K562 (cell line): ENCODE data around the gene H2BK1. TPM values are rescaled to one million over a fixed set of nuclear protein-coding genes. Genes with fewer than 3 reads are reported as not detected.

Source experiments
- ATF6 ChIP-seq: sonication (generic); formaldehyde crosslinking; IDR thresholded peaks from 2 replicates; pipeline ENCODE4 v1.4.0; 2020; ENCODE audit warnings: mild to moderate bottlenecking, missing genetic modification reagents
- BDP1 ChIP-seq: IDR thresholded peaks from 3 replicates; pipeline ENCODE4 v1.6.1; 2011; ENCODE audit not compliant: insufficient read length, insufficient read depth
- ELF2 ChIP-seq: fragments of 250-450 bp; sonication (Bioruptor Pico); IDR thresholded peaks from 2 replicates; pipeline ENCODE4 v1.5.0; 2021; ENCODE audit warnings: mild to moderate bottlenecking
- FOXA1 ChIP-seq: fragments of 450-650 bp; IDR thresholded peaks from 2 replicates; pipeline ENCODE4 v1.6.1; 2016; ENCODE audit warnings: mild to moderate bottlenecking, borderline replicate concordance
- HOMEZ ChIP-seq: fragments of 250-450 bp; sonication (Bioruptor Pico); IDR thresholded peaks from 2 replicates; pipeline ENCODE4 v1.4.0; 2020; ENCODE audit warnings: mild to moderate bottlenecking, moderate library complexity
- MAFK ChIP-seq: IDR thresholded peaks from 2 replicates; pipeline ENCODE4 v1.6.1; 2011; ENCODE audit warnings: low read length, improper control_type of control experiment
- MCM3 ChIP-seq: fragments of 450-650 bp; IDR thresholded peaks from 2 replicates; pipeline ENCODE4 v1.6.1; 2016
- MEIS2 ChIP-seq: fragments of 450-650 bp; IDR thresholded peaks from 2 replicates; pipeline ENCODE4 v1.6.1; 2014; ENCODE audit warnings: mild to moderate bottlenecking; ENCODE audit not compliant: partially characterized antibody
- MTF1 ChIP-seq: fragments of 250-450 bp; sonication (Bioruptor Pico); IDR thresholded peaks from 2 replicates; pipeline ENCODE4 v1.9.0; 2021; ENCODE audit warnings: moderate library complexity, mild to moderate bottlenecking, inconsistent platforms, borderline replicate concordance
- RREB1 ChIP-seq: fragments of 250-450 bp; sonication (Bioruptor Pico); IDR thresholded peaks from 2 replicates; pipeline ENCODE4 v1.4.0; 2020
- SLC30A9 ChIP-seq: fragments of 250-450 bp; sonication (Bioruptor Pico); IDR thresholded peaks from 2 replicates; pipeline ENCODE4 v1.8.0; 2022; ENCODE audit warnings: mild to moderate bottlenecking, moderate library complexity
- SP2 ChIP-seq: IDR thresholded peaks from 2 replicates; pipeline ENCODE4 v1.6.1; 2011; ENCODE audit warnings: mild to moderate bottlenecking, low read depth, low read length, moderate library complexity; ENCODE audit not compliant: poor library complexity, severe bottlenecking; ENCODE audit errors: extremely low read depth
- TBP ChIP-seq: optimal IDR thresholded peaks from 2 replicates; pipeline ENCODE3; 2011; ENCODE audit warnings: low read depth, low read length, improper control_type of control experiment
- U2AF1 ChIP-seq: fragments of 200-400 bp; formaldehyde crosslinking; optimal IDR thresholded peaks from 2 replicates; pipeline ENCODE3; 2017; ENCODE audit warnings: mild to moderate bottlenecking, low read depth, low read length, moderate library complexity
- ZNF174 ChIP-seq: fragments of 250-450 bp; sonication (Bioruptor Pico); IDR thresholded peaks from 2 replicates; pipeline ENCODE4 v1.4.0; 2020; ENCODE audit warnings: mild to moderate bottlenecking
- ZNF24 ChIP-seq: fragments of 450-650 bp; IDR thresholded peaks from 2 replicates; pipeline ENCODE4 v1.6.1; 2016
- ZNF740 ChIP-seq, 3 experiments: fragments of 200-800 bp in 1 of 3; sonication (Bioruptor generic) in 1 of 3; sonication (generic) in 1 of 3; formaldehyde crosslinking in 1 of 3; IDR thresholded peaks; 2 replicates each; pipeline versions ENCODE4 v1.6.1 to v1.8.0; 2016 to 2022; ENCODE audit warnings: mild to moderate bottlenecking in 2 of 3, missing compliant biosample characterization in 2 of 3, missing genetic modification characterization in 2 of 3, missing genetic modification reagents in 1 of 3
- polyA plus RNA-seq, 8 experiments: library from polyadenylated mRNA; depleted of rRNA in 4 of 8; stranded (reverse) in 5 of 8; unstranded in 3 of 8; fragments of >200 nt; fragmentation: Nextera tagmentation in 2 of 8; fragmentation: Illumina TruSeq in 1 of 8; extraction: Ambion mirVana in 2 of 8; extraction: Trizol in 1 of 8; gene quantifications; 2 replicates each; pipeline versions ENCODE4 v1.2.1 to v1.2.3, GENCODE V29; 2011 to 2014; ENCODE audit warnings: inconsistent platforms in 1 of 8, missing spikeins in 1 of 8
- total RNA-seq, 7 experiments: library from RNA; depleted of rRNA in 6 of 7; stranded (reverse); fragments of >200 nt in 6 of 7; fragmentation: Illumina TruSeq in 2 of 7; extraction: Trizol in 2 of 7; gene quantifications; 2 replicates each; pipeline versions ENCODE4 v1.2.1 to v1.2.3, GENCODE V29; 2011 to 2021; ENCODE audit warnings: low replicate concordance in 1 of 7

Gene H2BK1
- total and polyA plus RNA-seq, 9 of the 15 experiments (the other 6 are each of a cell fraction or from before 2014, with no cell fraction given), result not detected

- TF ChIP-seq ZNF174 (CRISPR knock-in tag) (no peak), MCM3 (no peak), BDP1 (no peak), ZNF740 (CRISPR knock-in tag; IDR thresholded peaks at IDR 0.05) (no peak), ZNF740 (tag; IDR thresholded peaks at IDR 0.05) (no peak), SLC30A9 (CRISPR knock-in tag) (no peak), ATF6 (no peak), TBP (no peak), MTF1 (CRISPR knock-in tag) (no peak), FOXA1 (no peak), ZNF24 (no peak), U2AF1 (no peak), ELF2 (CRISPR knock-in tag) (no peak), HOMEZ (no peak), SP2 (no peak), MEIS2 (peak; percentile 58), RREB1 (CRISPR knock-in tag) (no peak), MAFK (peak; percentile 72)
Measured at GRCh38 chr7:151232917-151233701, 22.8 kb upstream of the H2BK1 start (continued).
